Neural crest cell (in vitro differentiated cells): ENCODE measurements around the gene RALGDS. TPM values are rescaled to one million over a fixed set of nuclear protein-coding genes. Genes with fewer than 3 reads are reported as not detected.
A peak's percentile ranks its signal among the peaks of the same experiment; 100 is the strongest.

Experiments
- DNase-seq: peaks from one replicate; pipeline ENCODE4 v3.0.0; 2021; ENCODE audit warnings: low read depth, mixed read lengths, low spot score
- H3K27ac Mint-ChIP-seq: one replicate; pipeline ENCODE4 v1.8.0; 2021; ENCODE audit warnings: mild to moderate bottlenecking, mixed read lengths; ENCODE audit not compliant: unreplicated experiment
- H3K27me3 Mint-ChIP-seq: 2 replicates; pipeline ENCODE4 v1.8.0; 2021; ENCODE audit warnings: low read depth, mild to moderate bottlenecking, mixed read lengths
- H3K36me3 Mint-ChIP-seq: 2 replicates; pipeline ENCODE4 v1.8.0; 2021; ENCODE audit warnings: low read depth, mild to moderate bottlenecking, mixed read lengths
- H3K4me1 Mint-ChIP-seq: 2 replicates; pipeline ENCODE4 v1.8.0; 2021; ENCODE audit warnings: mixed read lengths
- H3K4me3 Mint-ChIP-seq: one replicate; pipeline ENCODE4 v1.8.0; 2021; ENCODE audit warnings: mild to moderate bottlenecking, mixed read lengths
- H3K9me3 Mint-ChIP-seq: 2 replicates; pipeline ENCODE4 v1.8.0; 2021; ENCODE audit warnings: mixed read lengths
- total RNA-seq: library from RNA; stranded (reverse); gene quantifications from 2 replicates; pipeline ENCODE4 v1.2.1, GENCODE V29; 2021
- TF ChIP-seq, protein P1 (sequence below): fragments of 200-600 bp; sonication (generic); conservative IDR thresholded peaks from 2 replicates; pipeline ENCODE4 v1.5.0; 2021; ENCODE audit warnings: antibody characterized with exemption, mild to moderate bottlenecking

RALGDS gene
- total RNA-seq, 1 donor from 2014 or later = 73.8 TPM

DNA sequence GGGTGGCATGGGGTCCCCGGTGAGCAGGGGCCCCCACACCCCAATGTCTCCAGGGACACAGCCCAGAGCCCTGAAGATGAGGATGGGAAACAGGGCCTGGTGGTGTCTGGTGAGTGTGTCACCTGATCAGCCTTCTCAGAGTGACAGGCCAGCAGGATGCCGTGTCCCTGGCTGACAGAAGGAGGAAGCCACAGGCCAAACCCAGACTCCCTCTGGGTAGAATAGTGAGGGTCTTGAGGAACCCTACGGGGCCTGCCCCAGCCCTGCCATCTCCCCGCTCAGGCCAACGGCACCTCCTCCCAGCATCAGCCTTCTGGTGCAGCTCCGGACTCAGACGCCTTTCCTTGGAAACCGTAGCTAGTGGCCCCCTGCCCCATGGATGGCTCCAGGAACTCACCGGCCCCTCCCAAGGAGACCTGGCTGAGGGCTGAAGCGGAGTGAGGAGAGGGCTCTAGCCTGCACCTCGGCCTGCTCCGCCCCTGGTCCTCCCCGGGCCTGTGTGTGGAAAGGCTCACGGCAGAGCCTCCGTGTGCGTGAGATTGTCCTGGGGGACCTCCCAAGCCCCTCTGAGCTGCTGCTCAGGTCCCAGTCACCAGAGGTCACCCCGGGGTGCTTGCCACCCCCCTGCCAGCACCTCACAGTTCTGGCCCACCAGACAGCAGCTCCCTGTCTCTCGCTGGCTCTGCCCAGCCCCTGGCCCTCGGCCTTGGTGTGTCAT is 6.0 kb downstream of the RALGDS start:
- H3K9me3 Mint-ChIP-seq = no peaks in the 10 kb centered on the region
- peaks cover 35% of the 10 kb centered on the region for H3K4me1 Mint-ChIP-seq
- H3K4me3 Mint-ChIP-seq = no peak overlapping the region
- no peaks in the 10 kb centered on the region for H3K27me3 Mint-ChIP-seq
- H3K27ac Mint-ChIP-seq = peak overlapping the region; percentile 57
- TF ChIP-seq, protein P1, sequence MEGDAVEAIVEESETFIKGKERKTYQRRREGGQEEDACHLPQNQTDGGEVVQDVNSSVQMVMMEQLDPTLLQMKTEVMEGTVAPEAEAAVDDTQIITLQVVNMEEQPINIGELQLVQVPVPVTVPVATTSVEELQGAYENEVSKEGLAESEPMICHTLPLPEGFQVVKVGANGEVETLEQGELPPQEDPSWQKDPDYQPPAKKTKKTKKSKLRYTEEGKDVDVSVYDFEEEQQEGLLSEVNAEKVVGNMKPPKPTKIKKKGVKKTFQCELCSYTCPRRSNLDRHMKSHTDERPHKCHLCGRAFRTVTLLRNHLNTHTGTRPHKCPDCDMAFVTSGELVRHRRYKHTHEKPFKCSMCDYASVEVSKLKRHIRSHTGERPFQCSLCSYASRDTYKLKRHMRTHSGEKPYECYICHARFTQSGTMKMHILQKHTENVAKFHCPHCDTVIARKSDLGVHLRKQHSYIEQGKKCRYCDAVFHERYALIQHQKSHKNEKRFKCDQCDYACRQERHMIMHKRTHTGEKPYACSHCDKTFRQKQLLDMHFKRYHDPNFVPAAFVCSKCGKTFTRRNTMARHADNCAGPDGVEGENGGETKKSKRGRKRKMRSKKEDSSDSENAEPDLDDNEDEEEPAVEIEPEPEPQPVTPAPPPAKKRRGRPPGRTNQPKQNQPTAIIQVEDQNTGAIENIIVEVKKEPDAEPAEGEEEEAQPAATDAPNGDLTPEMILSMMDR = no peak
- no peak for DNase-seq
- no peaks in the 10 kb centered on the region for H3K36me3 Mint-ChIP-seq

GRCh38 chr9:133113949-133114885 is 6.8 kb downstream of the RALGDS start:
- peaks cover 27% of the 10 kb centered on the region for H3K4me1 Mint-ChIP-seq
- H3K4me3 Mint-ChIP-seq = peak overlapping the region; percentile 69
- peak overlapping the region; percentile 57 for H3K27ac Mint-ChIP-seq
- no peaks in the 10 kb centered on the region for H3K36me3 Mint-ChIP-seq
- TF ChIP-seq, protein P1 = no peak
- no peaks in the 10 kb centered on the region for H3K9me3 Mint-ChIP-seq
- no peaks in the 10 kb centered on the region for H3K27me3 Mint-ChIP-seq
- no peak for DNase-seq

- peaks cover 18% of the 10 kb centered on the region for H3K4me1 Mint-ChIP-seq
- DNase-seq = no peak
- peak overlapping the region; percentile 50 for H3K27ac Mint-ChIP-seq
- H3K27me3 Mint-ChIP-seq = no peaks in the 10 kb centered on the region
- H3K4me3 Mint-ChIP-seq = no peak overlapping the region
- TF ChIP-seq, protein P1 = no peak
- no peaks in the 10 kb centered on the region for H3K36me3 Mint-ChIP-seq
- H3K9me3 Mint-ChIP-seq = no peaks in the 10 kb centered on the region
These were observed 7.7 kb downstream of the RALGDS start for GRCh38 chr9:133113163-133113948.

GRCh38 chr9:133112663-133113026 is 8.4 kb downstream of the RALGDS start:
- H3K36me3 Mint-ChIP-seq = no peaks in the 10 kb centered on the region
- peaks cover 14% of the 10 kb centered on the region for H3K4me1 Mint-ChIP-seq
- TF ChIP-seq, protein P1 = no peak
- H3K4me3 Mint-ChIP-seq = no peak overlapping the region
- H3K27me3 Mint-ChIP-seq = no peaks in the 10 kb centered on the region
- no peaks in the 10 kb centered on the region for H3K9me3 Mint-ChIP-seq
- H3K27ac Mint-ChIP-seq = no peak overlapping the region
- no peak for DNase-seq
